Ascending aorta (tissue), 2 donors: ENCODE data around the gene KLHL25. TPM values are rescaled to one million over a fixed set of nuclear protein-coding genes. Genes with fewer than 3 reads are reported as not detected.

ENCODE experiments used
- DNase-seq, 2 donors: peaks; one replicate each; pipeline ENCODE4 v3.0.0-alpha.2; 2019; ENCODE audit warnings: low spot score in 2 of 2
- H3K27ac ChIP-seq, 2 donors: fragments of 200-600 bp; sonication (generic); one replicate each; pipeline ENCODE4 v1.5.1; 2016 to 2017; ENCODE audit warnings: mild to moderate bottlenecking in 1 of 2
- H3K27me3 ChIP-seq: fragments of 200-600 bp; sonication (generic); one replicate; pipeline ENCODE4 v1.5.1; 2017
- H3K36me3 ChIP-seq, 2 donors: fragments of 200-600 bp; sonication (generic); one replicate each; pipeline ENCODE4 v1.5.1; 2016
- H3K4me1 ChIP-seq, 2 donors: fragments of 200-600 bp; sonication (generic); one replicate each; pipeline ENCODE4 v1.5.1; 2016 to 2017; ENCODE audit warnings: mild to moderate bottlenecking in 1 of 2
- H3K4me3 ChIP-seq, 2 donors: fragments of 200-600 bp; sonication (generic); one replicate each; pipeline ENCODE4 v1.5.1; 2016 to 2017; ENCODE audit warnings: mild to moderate bottlenecking in 1 of 2
- H3K9me3 ChIP-seq, 2 donors: fragments of 200-600 bp; sonication (generic); one replicate each; pipeline ENCODE4 v1.5.1; 2016
- CTCF ChIP-seq, 3 experiments: fragments of 200-600 bp in 2 of 3; fragments of 450-650 bp in 1 of 3; sonication (generic) in 2 of 3; IDR thresholded peaks; one replicate each; pipeline ENCODE4 v1.5.1; 2016 to 2019; ENCODE audit warnings: antibody characterized with exemption in 3 of 3, mild to moderate bottlenecking in 1 of 3, moderate library complexity in 1 of 3
- intact Hi-C: fragments of 100-400 bp; cut with DNase I; formaldehyde crosslinking; loops from one replicate; pipeline ENCODE4 v1.15.1; 2023
- total RNA-seq: library from RNA; depleted of rRNA; stranded (reverse); fragments of >200 nt; gene quantifications from one replicate; pipeline ENCODE4 v1.1.0, GENCODE V29; 2016

The KLHL25 gene
- total RNA-seq, 1 donor from 2014 or later: 12.6 TPM

- intact Hi-C loops: no loop called here
- Histone ChIP-seq H3K27ac (peak overlapping the region; percentile 52 to 63), H3K4me1 (peaks cover 3 to 19% of the 10 kb centered on the region in 2 donors), H3K4me3 (no peak overlapping the region), H3K36me3 (peaks cover 0 to 5% of the 10 kb centered on the region in 2 donors), H3K27me3 (no peaks in the 10 kb centered on the region), H3K9me3 (no peaks in the 10 kb centered on the region)
- no peak for DNase-seq
- TF ChIP-seq CTCF (IDR thresholded peaks at IDR 0.05): no peak
These were observed 23.5 kb downstream of the KLHL25 start for GRCh38 chr15:85771271-85771670.

- no peak for TF ChIP-seq CTCF (IDR thresholded peaks at IDR 0.05)
- no peaks in the 10 kb centered on the region for H3K27me3 ChIP-seq
- DNase-seq: no peak
- H3K9me3 ChIP-seq: no peaks in the 10 kb centered on the region
- peaks cover 3 to 19% of the 10 kb centered on the region in 2 donors for H3K4me1 ChIP-seq
- H3K4me3 ChIP-seq: no peak overlapping the region
- intact Hi-C loops: no loop called here
- H3K27ac ChIP-seq: peak overlapping the region; percentile 52 to 63
- H3K36me3 ChIP-seq: peaks cover 0 to 5% of the 10 kb centered on the region in 2 donors
These were observed 24.4 kb downstream of the KLHL25 start for GRCh38 chr15:85770096-85771041.

GRCh38 chr15:85769182-85769900 is 25.4 kb downstream of the KLHL25 start:
- DNase-seq: no peak
- H3K27me3 ChIP-seq: no peaks in the 10 kb centered on the region
- H3K27ac ChIP-seq: no peak overlapping the region
- intact Hi-C loops: no loop called here
- no peak overlapping the region for H3K4me3 ChIP-seq
- no peak for TF ChIP-seq CTCF (IDR thresholded peaks at IDR 0.05)
- peaks cover 11 to 24% of the 10 kb centered on the region in 2 donors for H3K4me1 ChIP-seq
- no peaks in the 10 kb centered on the region for H3K9me3 ChIP-seq
- H3K36me3 ChIP-seq: peaks cover 0 to 5% of the 10 kb centered on the region in 2 donors

- intact Hi-C loops: no loop called here
- no peak overlapping the region for H3K27ac ChIP-seq
- H3K9me3 ChIP-seq: no peaks in the 10 kb centered on the region
- H3K4me3 ChIP-seq: no peak overlapping the region
- H3K4me1 ChIP-seq: peaks cover 17 to 31% of the 10 kb centered on the region in 2 donors
- no peak for TF ChIP-seq CTCF (IDR thresholded peaks at IDR 0.05)
- no peaks in the 10 kb centered on the region for H3K27me3 ChIP-seq
- DNase-seq: no peak
- H3K36me3 ChIP-seq: peaks cover 0 to 5% of the 10 kb centered on the region in 2 donors
These were observed 26.0 kb downstream of the KLHL25 start for GRCh38 chr15:85768595-85769168.

GRCh38 chr15:85767785-85768529 is 26.8 kb downstream of the KLHL25 start:
- TF ChIP-seq CTCF (IDR thresholded peaks at IDR 0.05): no peak
- intact Hi-C loops: no loop called here
- Histone ChIP-seq H3K9me3 (no peaks in the 10 kb centered on the region), H3K36me3 (peaks cover 0 to 5% of the 10 kb centered on the region in 2 donors), H3K27ac (no peak overlapping the region), H3K27me3 (no peaks in the 10 kb centered on the region), H3K4me1 (peaks cover 18 to 38% of the 10 kb centered on the region in 2 donors), H3K4me3 (no peak overlapping the region)
- no peak for DNase-seq
